Progenitor cell of endocrine pancreas (in vitro differentiated cells): ENCODE measurements around the gene PPP3CA. TPM values are rescaled to one million over a fixed set of nuclear protein-coding genes. Genes with fewer than 3 reads are reported as not detected.

Experiments used
- DNase-seq: peaks from one replicate; pipeline ENCODE4 v3.0.0; 2021; ENCODE audit warnings: low spot score; ENCODE audit not compliant: unreplicated experiment
- H3K27ac Mint-ChIP-seq: 2 replicates; pipeline ENCODE4 v1.8.0; 2021; ENCODE audit warnings: mild to moderate bottlenecking, moderate library complexity, mixed read lengths
- H3K27me3 Mint-ChIP-seq: 2 replicates; pipeline ENCODE4 v1.8.0; 2021; ENCODE audit warnings: mixed read lengths
- H3K36me3 Mint-ChIP-seq: 2 replicates; pipeline ENCODE4 v1.8.0; 2022; ENCODE audit warnings: mixed read lengths; ENCODE audit not compliant: insufficient read depth
- H3K4me1 Mint-ChIP-seq: 2 replicates; pipeline ENCODE4 v1.8.0; 2021; ENCODE audit warnings: low read depth, mixed read lengths
- H3K4me3 Mint-ChIP-seq: 2 replicates; pipeline ENCODE4 v1.8.0; 2021; ENCODE audit warnings: low read depth, mild to moderate bottlenecking, moderate library complexity, mixed read lengths
- H3K9me3 Mint-ChIP-seq: 2 replicates; pipeline ENCODE4 v1.8.0; 2021; ENCODE audit warnings: low read depth, mixed read lengths
- total RNA-seq: library from RNA; stranded (reverse); gene quantifications from 2 replicates; pipeline ENCODE4 v1.2.1, GENCODE V29; 2021
- TF ChIP-seq, protein P1 (sequence below): fragments of 200-600 bp; sonication (generic); IDR thresholded peaks from one replicate; pipeline ENCODE4 v1.5.0; 2021; ENCODE audit warnings: antibody characterized with exemption, mild to moderate bottlenecking; ENCODE audit not compliant: unreplicated experiment

Gene PPP3CA
- total RNA-seq, 1 donor from 2014 or later: 22.5 TPM

DNA sequence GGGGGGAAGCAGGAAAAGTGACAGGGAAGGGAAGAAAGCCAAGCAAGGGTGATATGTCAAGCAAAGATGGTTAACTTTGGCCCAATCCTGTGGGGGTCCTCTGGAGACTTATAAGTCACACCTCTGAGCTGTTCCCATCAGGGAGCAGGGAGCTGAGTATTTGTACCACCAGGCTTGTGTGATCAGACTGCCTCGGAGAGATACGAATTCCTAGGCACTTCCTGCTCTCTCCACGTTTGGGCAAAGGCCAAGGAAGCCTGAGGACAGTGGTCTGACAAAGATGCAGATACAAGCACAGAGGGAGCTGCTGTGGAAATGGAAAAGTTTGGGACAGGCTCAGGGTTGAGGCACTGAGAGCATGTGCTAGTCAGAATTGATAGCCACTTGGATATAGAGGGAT lies 10.4 kb upstream of the PPP3CA start:
- no peak overlapping the region for H3K4me3 Mint-ChIP-seq
- TF ChIP-seq, protein P1, sequence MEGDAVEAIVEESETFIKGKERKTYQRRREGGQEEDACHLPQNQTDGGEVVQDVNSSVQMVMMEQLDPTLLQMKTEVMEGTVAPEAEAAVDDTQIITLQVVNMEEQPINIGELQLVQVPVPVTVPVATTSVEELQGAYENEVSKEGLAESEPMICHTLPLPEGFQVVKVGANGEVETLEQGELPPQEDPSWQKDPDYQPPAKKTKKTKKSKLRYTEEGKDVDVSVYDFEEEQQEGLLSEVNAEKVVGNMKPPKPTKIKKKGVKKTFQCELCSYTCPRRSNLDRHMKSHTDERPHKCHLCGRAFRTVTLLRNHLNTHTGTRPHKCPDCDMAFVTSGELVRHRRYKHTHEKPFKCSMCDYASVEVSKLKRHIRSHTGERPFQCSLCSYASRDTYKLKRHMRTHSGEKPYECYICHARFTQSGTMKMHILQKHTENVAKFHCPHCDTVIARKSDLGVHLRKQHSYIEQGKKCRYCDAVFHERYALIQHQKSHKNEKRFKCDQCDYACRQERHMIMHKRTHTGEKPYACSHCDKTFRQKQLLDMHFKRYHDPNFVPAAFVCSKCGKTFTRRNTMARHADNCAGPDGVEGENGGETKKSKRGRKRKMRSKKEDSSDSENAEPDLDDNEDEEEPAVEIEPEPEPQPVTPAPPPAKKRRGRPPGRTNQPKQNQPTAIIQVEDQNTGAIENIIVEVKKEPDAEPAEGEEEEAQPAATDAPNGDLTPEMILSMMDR: no peak
- peaks cover 15% of the 10 kb centered on the region for H3K4me1 Mint-ChIP-seq
- no peak for DNase-seq
- no peaks in the 10 kb centered on the region for H3K27me3 Mint-ChIP-seq
- no peaks in the 10 kb centered on the region for H3K36me3 Mint-ChIP-seq
- H3K27ac Mint-ChIP-seq: no peak overlapping the region
- no peaks in the 10 kb centered on the region for H3K9me3 Mint-ChIP-seq

DNA sequence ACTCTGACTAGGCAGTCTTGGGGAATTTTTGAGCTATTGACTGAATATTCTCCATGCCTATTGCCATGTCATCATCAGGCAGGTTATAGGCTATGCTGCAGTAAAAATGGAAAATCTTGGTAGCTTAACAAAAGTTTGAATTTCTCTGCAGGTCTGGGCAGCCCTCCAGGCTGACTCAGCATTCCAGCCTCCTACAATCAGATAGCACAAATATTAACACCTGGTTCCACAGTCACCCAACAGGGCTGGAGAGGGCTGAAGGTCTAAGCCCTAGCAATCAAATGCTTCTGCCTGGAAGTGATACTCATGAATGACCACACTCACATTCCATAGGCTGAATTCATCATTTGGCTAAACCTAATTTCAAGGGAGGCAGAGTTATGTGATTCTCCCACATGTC lies 9.6 kb upstream of the PPP3CA start:
- Mint-ChIP-seq H3K9me3 (no peaks in the 10 kb centered on the region), H3K4me3 (no peak overlapping the region), H3K4me1 (peaks cover 15% of the 10 kb centered on the region), H3K36me3 (no peaks in the 10 kb centered on the region), H3K27me3 (no peaks in the 10 kb centered on the region), H3K27ac (peak overlapping the region; percentile 38)
- no peak for DNase-seq
- TF ChIP-seq, protein P1: no peak

DNA sequence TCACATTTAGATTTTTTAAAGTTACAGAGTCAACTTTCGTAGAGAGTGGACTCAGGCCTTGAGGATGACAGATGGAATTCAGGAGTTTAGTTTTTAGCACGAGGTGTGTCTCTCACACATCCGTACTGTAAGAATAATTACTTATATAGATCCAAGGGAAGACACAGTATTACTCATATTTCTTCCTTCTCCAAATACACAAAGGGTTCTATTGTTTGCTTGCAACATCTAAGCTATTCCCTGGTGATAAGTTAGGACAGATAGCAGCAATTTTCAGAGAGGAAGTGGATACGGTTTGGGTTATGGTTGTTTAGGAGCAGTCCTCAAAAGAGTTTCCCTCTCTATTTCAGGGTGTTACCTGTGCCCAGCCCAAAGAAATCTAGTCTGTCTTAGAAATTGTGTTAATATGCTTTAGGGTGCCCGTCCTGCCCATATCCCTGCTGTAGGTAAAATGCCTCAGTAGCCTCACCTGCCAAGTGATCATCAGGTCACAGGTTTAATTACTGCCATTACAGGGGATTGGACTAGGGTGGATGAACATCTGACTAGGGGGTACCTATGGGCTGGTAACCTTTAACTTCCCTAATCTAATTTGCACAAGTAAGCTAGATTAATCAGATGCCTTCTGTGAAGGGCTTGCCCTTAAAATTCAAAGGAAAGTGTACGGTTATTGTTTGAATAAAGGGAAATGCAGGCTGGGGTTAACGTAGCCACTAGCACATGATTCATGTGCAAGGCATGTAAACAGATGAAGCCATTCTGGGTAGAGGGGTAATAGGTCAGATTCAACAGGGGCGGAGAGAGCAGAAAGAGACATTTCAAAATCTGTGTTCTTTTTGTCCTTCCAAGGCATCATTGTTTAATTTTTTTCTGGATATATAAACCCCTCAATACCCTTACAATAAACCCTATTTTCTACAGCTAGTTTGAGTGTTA lies 8.7 kb upstream of the PPP3CA start:
- H3K4me3 Mint-ChIP-seq: no peak overlapping the region
- H3K27me3 Mint-ChIP-seq: no peaks in the 10 kb centered on the region
- TF ChIP-seq, protein P1: no peak
- no peaks in the 10 kb centered on the region for H3K9me3 Mint-ChIP-seq
- peaks cover 15% of the 10 kb centered on the region for H3K4me1 Mint-ChIP-seq
- H3K36me3 Mint-ChIP-seq: no peaks in the 10 kb centered on the region
- H3K27ac Mint-ChIP-seq: peak overlapping the region; percentile 38
- no peak for DNase-seq

DNA sequence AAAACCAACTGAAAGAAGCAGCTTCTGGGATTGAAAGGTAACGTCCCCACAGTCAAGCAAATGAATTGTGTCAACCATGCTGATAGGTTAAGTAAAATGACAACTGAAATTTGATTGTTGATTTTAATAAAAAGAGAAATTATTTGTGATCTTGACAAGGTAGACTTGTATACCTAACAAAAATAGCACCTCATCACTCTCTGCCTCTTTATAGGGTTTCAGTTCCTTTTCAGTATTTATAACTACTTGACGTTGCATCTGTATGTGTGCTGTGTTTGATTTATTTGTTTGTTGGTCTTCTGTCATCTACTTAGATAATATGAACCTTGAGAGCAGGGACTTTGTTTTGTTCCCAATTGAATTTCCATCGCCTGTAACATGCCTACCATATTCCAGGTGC lies 7.9 kb upstream of the PPP3CA start:
- DNase-seq: no peak
- TF ChIP-seq, protein P1: no peak
- no peak overlapping the region for H3K27ac Mint-ChIP-seq
- no peaks in the 10 kb centered on the region for H3K9me3 Mint-ChIP-seq
- H3K4me3 Mint-ChIP-seq: no peak overlapping the region
- peaks cover under 1% of the 10 kb centered on the region for H3K27me3 Mint-ChIP-seq
- peaks cover 15% of the 10 kb centered on the region for H3K4me1 Mint-ChIP-seq
- no peaks in the 10 kb centered on the region for H3K36me3 Mint-ChIP-seq

DNA sequence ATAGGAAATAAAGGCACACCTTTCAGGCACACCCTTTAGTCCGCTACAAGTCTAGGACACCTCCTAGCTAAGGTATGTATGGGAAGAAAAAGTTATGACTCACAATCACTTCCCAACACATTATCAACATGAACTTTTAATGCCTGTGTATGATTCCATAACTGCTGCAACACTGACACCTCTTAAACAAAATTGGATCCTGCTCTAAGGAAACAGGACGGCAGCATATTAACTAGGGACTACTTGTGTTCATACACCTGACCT lies 2.4 kb upstream of the PPP3CA start:
- no peak overlapping the region for H3K4me3 Mint-ChIP-seq
- TF ChIP-seq, protein P1: no peak
- DNase-seq: no peak
- peaks cover 6% of the 10 kb centered on the region for H3K27me3 Mint-ChIP-seq
- H3K36me3 Mint-ChIP-seq: no peaks in the 10 kb centered on the region
- H3K9me3 Mint-ChIP-seq: no peaks in the 10 kb centered on the region
- H3K27ac Mint-ChIP-seq: no peak overlapping the region
- peaks cover 14% of the 10 kb centered on the region for H3K4me1 Mint-ChIP-seq
